A549 (cell line): ENCODE measurements around the gene PRICKLE1. TPM values are rescaled to one million over a fixed set of nuclear protein-coding genes. Genes with fewer than 3 reads are reported as not detected.

Experiments
- ATAC-seq, 2 experiments: fragments of 200-7000 bp in 1 of 2; fragments of >200 bp in 1 of 2; cut with Nextera tagmentation in 1 of 2; cut with Tn5 transposase in 1 of 2; 3 replicates each; pipeline versions ENCODE4 v1.8.0 to v1.9.1; 2018 to 2020; ENCODE audit warnings: mild to moderate bottlenecking in 1 of 2, moderate library complexity in 1 of 2
- CTCF ChIA-PET: fragments of 300-600 bp; sonication (Branson Sonifier 250); formaldehyde crosslinking; extraction: SDS; loops from one replicate; lab custom pipeline; 2021; ENCODE audit warnings: antibody characterized with exemption, inconsistent platforms; lab: Yijun Ruan, JAX
- POLR2A ChIA-PET: fragments of 350-600 bp; formaldehyde crosslinking; extraction: SDS; loops from one replicate; lab custom pipeline; 2021; ENCODE audit warnings: antibody characterized with exemption, inconsistent platforms; lab: Yijun Ruan, JAX
- DNase-seq, 2 experiments: peaks; one replicate each; pipeline versions ENCODE4 v3.0.0 to v3.0.0-alpha.2; 2011 to 2016; ENCODE audit warnings: low read depth in 1 of 2, low spot score in 1 of 2
- FAIRE-seq: peaks from 2 replicates; lab custom pipeline; 2011; peaks lifted over from hg19 to GRCh38; lab: Jason Lieb, UNC
- H3K27ac ChIP-seq, 2 experiments: fragments of >200 bp; sonication (Bioruptor Twin); formaldehyde crosslinking; 3 replicates each; pipeline ENCODE4 v1.5.1; 2016 to 2017
- H3K4me1 ChIP-seq: fragments of >200 bp; sonication (Bioruptor Twin); formaldehyde crosslinking; 3 replicates; pipeline ENCODE4 v1.6.1; 2016
- H3K4me2 ChIP-seq: fragments of >200 bp; sonication (Bioruptor Twin); formaldehyde crosslinking; 3 replicates; pipeline ENCODE4 v1.6.1; 2016
- H3K4me3 ChIP-seq: fragments of >200 bp; sonication (Bioruptor Twin); formaldehyde crosslinking; 3 replicates; pipeline ENCODE4 v1.5.1; 2016
- H3K9me3 ChIP-seq: fragments of >200 bp; sonication (Bioruptor Twin); formaldehyde crosslinking; 3 replicates; pipeline ENCODE4 v1.6.1; 2016
- CBX8 ChIP-seq: fragments of 200-600 bp; sonication (generic); IDR thresholded peaks from 2 replicates; pipeline ENCODE4 v1.6.1; 2016
- CHD2 ChIP-seq: fragments of 150-350 bp; IDR thresholded peaks from 2 replicates; pipeline ENCODE4 v1.6.1; 2014; ENCODE audit warnings: low read length; ENCODE audit not compliant: partially characterized antibody
- CTCF ChIP-seq: fragments of >200 bp; sonication (Bioruptor Twin); formaldehyde crosslinking; IDR thresholded peaks from 3 replicates; pipeline ENCODE4 v1.5.1; 2016
- EHMT2 ChIP-seq: fragments of 200-600 bp; sonication (generic); IDR thresholded peaks from 2 replicates; pipeline ENCODE4 v1.6.1; 2016; ENCODE audit warnings: antibody characterized with exemption, low read depth, mild to moderate bottlenecking, moderate library complexity
- ELK1 ChIP-seq: fragments of 150-350 bp; IDR thresholded peaks from 2 replicates; pipeline ENCODE4 v1.6.1; 2014; ENCODE audit warnings: low read depth, mild to moderate bottlenecking, low read length
- GATA3 ChIP-seq: IDR thresholded peaks from 2 replicates; pipeline ENCODE4 v1.6.1; 2012; ENCODE audit warnings: borderline replicate concordance
- HMGXB4 ChIP-seq: fragments of 250-450 bp; sonication (Bioruptor Pico); IDR thresholded peaks from 2 replicates; pipeline ENCODE4 v1.5.0; 2021; ENCODE audit warnings: mild to moderate bottlenecking, moderate library complexity, borderline replicate concordance
- HOXB13 ChIP-seq: fragments of 250-450 bp; sonication (Bioruptor Pico); IDR thresholded peaks from 2 replicates; pipeline ENCODE4 v1.5.0; 2020; ENCODE audit warnings: low read depth, mild to moderate bottlenecking, moderate library complexity
- JUN ChIP-seq, 2 experiments: fragments of >200 bp; sonication (Bioruptor Twin); formaldehyde crosslinking; IDR thresholded peaks; 2 replicates in 1 of 2; 3 replicates in 1 of 2; pipeline ENCODE4 v1.6.1; 2016 to 2017
- KDM1A ChIP-seq: fragments of 200-600 bp; sonication (generic); IDR thresholded peaks from 2 replicates; pipeline ENCODE4 v1.6.1; 2016; ENCODE audit warnings: low read depth, mild to moderate bottlenecking
- KDM5A ChIP-seq: fragments of 200-600 bp; sonication (generic); IDR thresholded peaks from 2 replicates; pipeline ENCODE4 v1.6.1; 2016; ENCODE audit warnings: antibody characterized with exemption, mild to moderate bottlenecking
- MAFK ChIP-seq: fragments of 450-650 bp; IDR thresholded peaks from 2 replicates; pipeline ENCODE4 v1.6.1; 2014; ENCODE audit not compliant: partially characterized antibody
- MYC ChIP-seq: IDR thresholded peaks from 2 replicates; pipeline ENCODE4 v1.6.1; 2012; ENCODE audit warnings: mild to moderate bottlenecking, inconsistent platforms, low read length, improper control_type of control experiment, borderline replicate concordance
- NPAS2 ChIP-seq: fragments of 250-450 bp; sonication (Bioruptor Pico); IDR thresholded peaks from 2 replicates; pipeline ENCODE4 v1.8.0; 2022; ENCODE audit warnings: mild to moderate bottlenecking, moderate library complexity, borderline replicate concordance
- NR3C1 ChIP-seq: fragments of >200 bp; sonication (Bioruptor Twin); formaldehyde crosslinking; IDR thresholded peaks from 3 replicates; pipeline ENCODE4 v1.6.1; 2017
- PBX3 ChIP-seq: IDR thresholded peaks from 2 replicates; pipeline ENCODE4 v1.6.1; 2012
- PHF8 ChIP-seq: fragments of 200-600 bp; sonication (generic); IDR thresholded peaks from 2 replicates; pipeline ENCODE4 v1.6.1; 2016; ENCODE audit warnings: low read depth, mild to moderate bottlenecking, antibody characterized with exemption, moderate library complexity, borderline replicate concordance
- POLR2AphosphoS2 ChIP-seq: conservative IDR thresholded peaks from 2 replicates; pipeline ENCODE4 v1.6.1; 2012; ENCODE audit warnings: low read length, improper control_type of control experiment, inconsistent platforms
- RFX5 ChIP-seq: fragments of 450-650 bp; IDR thresholded peaks from 2 replicates; pipeline ENCODE4 v1.7.1; 2014; ENCODE audit warnings: antibody characterized with exemption, mild to moderate bottlenecking, moderate library complexity
- TP53 ChIP-seq: fragments of 250-450 bp; sonication (Bioruptor Pico); IDR thresholded peaks from 2 replicates; pipeline ENCODE4 v1.5.0; 2021; ENCODE audit warnings: mild to moderate bottlenecking, moderate library complexity
- ZFP36 ChIP-seq: fragments of 450-650 bp; IDR thresholded peaks from 2 replicates; pipeline ENCODE4 v1.6.1; 2014; ENCODE audit warnings: borderline replicate concordance; ENCODE audit not compliant: partially characterized antibody
- ZNF302 ChIP-seq: fragments of 250-450 bp; sonication (Bioruptor Pico); IDR thresholded peaks from 2 replicates; pipeline ENCODE4 v1.9.0; 2021; ENCODE audit warnings: inconsistent platforms, mild to moderate bottlenecking, moderate library complexity
- WGBS: methylation state at CpG from one replicate; pipeline ENCODE4 v1.1.6; 2017; ENCODE audit errors: missing lambda C conversion rate; 5-methylcytosine and 5-hydroxymethylcytosine counted together
- polyA plus RNA-seq, 4 experiments: library from polyadenylated mRNA; depleted of rRNA in 3 of 4; stranded (reverse); fragments of >200 nt; fragmentation: RNase III in 1 of 4; extraction: RNeasy Plus Mini Kit Qiagen cat#74134 plus additional on column Dnase treatment in 1 of 4; gene quantifications; 2 replicates in 3 of 4; 3 replicates in 1 of 4; pipeline ENCODE4 v1.2.3, GENCODE V29; 2011 to 2017
- TF ChIP-seq, protein P1 (sequence below): IDR thresholded peaks from 2 replicates; pipeline ENCODE4 v1.6.1; 2012; ENCODE audit warnings: low read depth, borderline replicate concordance
- TF ChIP-seq, protein P2 (sequence below): fragments of >200 bp; sonication (Bioruptor Twin); formaldehyde crosslinking; IDR thresholded peaks from 3 replicates; pipeline ENCODE4 v1.6.1; 2016

PRICKLE1 gene
- polyA plus RNA-seq, 2 of the 4 experiments (the other 2 are of a cell fraction): 1.5 to 1.8 TPM

- H3K27ac ChIP-seq: no peak overlapping the region
- TF ChIP-seq MYC: no peak
- TF ChIP-seq PHF8: no peak
- TF ChIP-seq NPAS2 (CRISPR knock-in tag): no peak
- TF ChIP-seq, protein P1, sequence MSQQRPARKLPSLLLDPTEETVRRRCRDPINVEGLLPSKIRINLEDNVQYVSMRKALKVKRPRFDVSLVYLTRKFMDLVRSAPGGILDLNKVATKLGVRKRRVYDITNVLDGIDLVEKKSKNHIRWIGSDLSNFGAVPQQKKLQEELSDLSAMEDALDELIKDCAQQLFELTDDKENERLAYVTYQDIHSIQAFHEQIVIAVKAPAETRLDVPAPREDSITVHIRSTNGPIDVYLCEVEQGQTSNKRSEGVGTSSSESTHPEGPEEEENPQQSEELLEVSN: no peak
- TF ChIP-seq ZFP36: no peak
- TF ChIP-seq ELK1: no peak
- no peak for TF ChIP-seq POLR2AphosphoS2
- no peak for TF ChIP-seq CHD2
- TF ChIP-seq TP53 (CRISPR knock-in tag): no peak
- TF ChIP-seq ZNF302 (CRISPR knock-in tag): no peak
- no peak for TF ChIP-seq GATA3
- no peak for TF ChIP-seq RFX5
- TF ChIP-seq CBX8: no peak
- no peak overlapping the region for H3K4me3 ChIP-seq
- H3K4me2 ChIP-seq: no peak overlapping the region
- POLR2A ChIA-PET: no interaction called here
- FAIRE-seq: peak; percentile 36
- ATAC-seq: no peak
- CTCF ChIA-PET: interaction anchor here (1.3 to 1.7 kb wide), 2 partner anchors 9 to 14 kb away, joined by 3 to 4 read pairs; no protein-coding TSS in a partner anchor
- 27% methylated on average over 2 of the region's 2 CpGs for WGBS
- H3K4me1 ChIP-seq: peaks cover 8% of the 10 kb centered on the region; the same call in 1 of the 3 replicates
- no peaks in the 10 kb centered on the region for H3K9me3 ChIP-seq
- DNase-seq: no peak
Observed at GRCh38 chr12:42583016-42583415, 6.5 kb downstream of the PRICKLE1 start.

DNA sequence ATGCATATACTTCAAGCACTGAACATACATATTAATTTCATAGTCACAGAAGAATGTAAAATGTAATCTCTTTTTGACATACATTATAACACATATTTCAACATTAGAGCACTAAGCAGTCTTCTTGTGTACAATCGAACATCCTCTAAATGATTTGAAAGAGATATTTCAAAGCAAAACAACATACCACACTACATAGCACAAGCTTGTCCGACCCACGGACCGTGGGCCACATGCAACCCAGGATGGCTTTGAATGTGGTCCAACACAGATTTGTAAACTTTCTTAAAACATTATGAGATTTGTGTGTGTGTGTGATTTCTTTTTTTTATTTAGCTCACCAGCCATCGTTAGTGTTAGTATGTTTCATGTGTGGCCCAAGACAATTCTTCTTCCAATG lies 7.0 kb downstream of the PRICKLE1 start:
- FAIRE-seq (peak; percentile 79), ATAC-seq (no peak), DNase-seq (no peak)
- peaks cover 3% of the 10 kb centered on the region; the same call in 1 of the 3 replicates for H3K4me1 ChIP-seq
- ChIA-PET CTCF (interaction anchor here (1.3 to 1.7 kb wide), 2 partner anchors 9 to 14 kb away, joined by 3 to 4 read pairs; no protein-coding TSS in a partner anchor), POLR2A (no interaction called here)
- no peak overlapping the region for H3K4me3 ChIP-seq
- no peak overlapping the region for H3K27ac ChIP-seq
- H3K9me3 ChIP-seq: no peaks in the 10 kb centered on the region
- WGBS: 25% methylated on average over 5 of the region's 5 CpGs
- TF ChIP-seq HOXB13 (CRISPR knock-in tag) (no peak), KDM5A (no peak), HMGXB4 (CRISPR knock-in tag) (no peak), MYC (no peak), JUN (IDR thresholded peaks at IDR 0.05) (no peak), CHD2 (no peak), CTCF (no peak), KDM1A (no peak), MAFK (no peak), NR3C1 (no peak), EHMT2 (no peak), PBX3 (no peak)
- TF ChIP-seq, protein P2, sequence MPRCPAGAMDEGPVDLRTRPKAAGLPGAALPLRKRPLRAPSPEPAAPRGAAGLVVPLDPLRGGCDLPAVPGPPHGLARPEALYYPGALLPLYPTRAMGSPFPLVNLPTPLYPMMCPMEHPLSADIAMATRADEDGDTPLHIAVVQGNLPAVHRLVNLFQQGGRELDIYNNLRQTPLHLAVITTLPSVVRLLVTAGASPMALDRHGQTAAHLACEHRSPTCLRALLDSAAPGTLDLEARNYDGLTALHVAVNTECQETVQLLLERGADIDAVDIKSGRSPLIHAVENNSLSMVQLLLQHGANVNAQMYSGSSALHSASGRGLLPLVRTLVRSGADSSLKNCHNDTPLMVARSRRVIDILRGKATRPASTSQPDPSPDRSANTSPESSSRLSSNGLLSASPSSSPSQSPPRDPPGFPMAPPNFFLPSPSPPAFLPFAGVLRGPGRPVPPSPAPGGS: no peak
- TF ChIP-seq, protein P1: no peak
- H3K4me2 ChIP-seq: no peak overlapping the region
